GM12891 (cell line): ENCODE data around the gene TJP3.

Experiments used
- PAX5 ChIP-seq: IDR thresholded peaks from 2 replicates; pipeline ENCODE4 v1.6.1; 2011; ENCODE audit warnings: low read length, moderate library complexity, mild to moderate bottlenecking; ENCODE audit not compliant: insufficient read depth, severe bottlenecking
- POLR2A ChIP-seq: IDR thresholded peaks from 2 replicates; pipeline ENCODE4 v1.6.1; 2011; ENCODE audit warnings: low read depth, low read length, control low read depth
- POLR2AphosphoS5 ChIP-seq: IDR thresholded peaks from 2 replicates; pipeline ENCODE4 v1.6.1; 2011; ENCODE audit warnings: low read depth, low read length, control low read depth
- POU2F2 ChIP-seq: IDR thresholded peaks from 2 replicates; pipeline ENCODE4 v1.6.1; 2011; ENCODE audit warnings: low read depth, mild to moderate bottlenecking, control low read depth, low read length, moderate library complexity
- SPI1 ChIP-seq: IDR thresholded peaks from 2 replicates; pipeline ENCODE4 v1.6.1; 2011; ENCODE audit warnings: low read depth, low read length, control low read depth
- TAF1 ChIP-seq: IDR thresholded peaks from 2 replicates; pipeline ENCODE4 v1.6.1; 2011; ENCODE audit warnings: low read depth, low read length, control low read depth

DNA sequence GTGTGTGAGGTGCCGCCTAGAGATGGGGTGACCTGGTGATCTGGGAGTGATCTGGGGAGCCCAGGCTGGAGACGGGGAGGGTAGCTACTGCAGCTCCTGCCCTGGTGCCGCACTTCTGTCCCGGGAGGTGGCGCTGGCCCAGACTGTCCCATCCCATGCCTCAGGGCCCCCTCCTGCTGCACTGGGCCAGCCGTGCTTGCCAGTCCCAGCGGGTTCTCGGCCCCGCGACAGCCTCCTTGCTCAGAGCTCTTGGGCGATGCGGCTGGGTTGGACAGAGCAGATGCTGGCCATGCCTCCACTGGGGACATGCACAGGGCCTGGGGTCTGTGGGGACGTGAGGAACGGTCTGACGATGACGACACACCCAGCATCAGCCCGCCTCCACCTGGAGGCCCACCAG lies 61.3 kb downstream of the TJP3 start:
- TF ChIP-seq POU2F2 (no peak), POLR2A (no peak), POLR2AphosphoS5 (no peak), PAX5 (no peak), TAF1 (no peak), SPI1 (no peak)
